D341Med (cell line): ENCODE measurements around the gene C4orf50.
"Not testable (repeated sequence)": the region's sequence is repeated elsewhere in the genome, so short reads cannot be mapped to it uniquely, and the experiment has no call there.

Source experiments
- DNase-seq: peaks from one replicate; pipeline ENCODE4 v3.0.0; 2012; ENCODE audit warnings: low spot score

Gene C4orf50

DNA sequence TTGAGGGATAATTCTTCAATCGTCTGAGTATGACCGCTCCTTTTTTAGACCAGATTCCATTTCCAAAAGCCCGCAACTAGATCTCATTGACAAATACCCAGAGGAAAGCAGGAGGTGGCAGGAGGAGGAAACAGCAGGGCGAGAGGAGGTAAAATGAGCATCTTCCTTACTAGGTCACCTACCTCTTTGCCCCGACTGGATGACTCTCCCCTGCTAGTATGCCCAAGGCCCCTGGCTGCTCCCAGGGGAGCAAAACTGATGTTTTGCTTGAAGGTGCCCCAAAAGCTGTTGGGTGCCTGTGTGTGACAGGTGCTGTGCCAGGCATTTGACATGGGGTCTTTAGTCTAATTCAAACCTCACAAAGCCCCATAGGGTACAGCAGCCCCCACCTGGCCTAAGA, 48.9 kb downstream of the C4orf50 start:
- no peak for DNase-seq

DNA sequence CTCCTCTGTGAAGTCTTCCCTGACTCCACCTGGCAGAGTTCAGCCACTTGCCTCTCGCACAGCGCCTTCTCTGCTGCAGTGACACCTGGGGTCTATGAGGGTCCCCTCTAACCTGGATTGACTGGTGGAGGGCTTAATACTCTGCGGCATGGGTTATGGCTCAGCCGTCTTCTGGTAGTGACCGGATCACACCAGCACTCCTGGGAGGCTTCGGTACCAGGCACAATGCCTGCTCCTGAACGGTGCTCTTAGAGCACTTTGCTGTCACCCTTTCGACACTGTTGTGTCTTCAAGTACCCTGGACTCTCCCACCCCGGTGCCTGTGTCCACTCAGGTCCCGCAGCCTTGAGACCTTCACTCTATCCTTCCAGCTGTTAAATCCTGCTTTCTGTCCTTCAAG, 50.0 kb downstream of the C4orf50 start:
- no peak for DNase-seq

DNA sequence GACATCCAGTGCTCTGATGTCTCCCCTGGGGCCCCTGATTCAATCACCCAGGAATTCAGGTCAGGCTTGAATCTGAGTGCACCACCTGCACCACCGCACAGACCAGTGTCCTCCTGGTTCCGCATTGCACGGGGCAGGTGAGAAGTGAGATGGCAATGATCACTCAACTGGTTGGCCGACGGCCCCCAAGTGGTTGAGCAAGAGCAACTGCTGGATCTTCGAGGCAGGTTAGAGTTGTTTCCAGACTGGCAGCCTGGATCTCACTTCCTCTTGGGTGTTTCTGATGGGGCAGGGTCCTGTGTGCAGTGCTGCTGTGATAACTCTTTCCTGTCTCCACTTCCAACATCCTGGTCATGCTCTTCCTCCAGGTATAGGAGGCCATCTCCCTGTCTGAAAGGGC, 50.4 kb downstream of the C4orf50 start:
- no peak for DNase-seq

DNA sequence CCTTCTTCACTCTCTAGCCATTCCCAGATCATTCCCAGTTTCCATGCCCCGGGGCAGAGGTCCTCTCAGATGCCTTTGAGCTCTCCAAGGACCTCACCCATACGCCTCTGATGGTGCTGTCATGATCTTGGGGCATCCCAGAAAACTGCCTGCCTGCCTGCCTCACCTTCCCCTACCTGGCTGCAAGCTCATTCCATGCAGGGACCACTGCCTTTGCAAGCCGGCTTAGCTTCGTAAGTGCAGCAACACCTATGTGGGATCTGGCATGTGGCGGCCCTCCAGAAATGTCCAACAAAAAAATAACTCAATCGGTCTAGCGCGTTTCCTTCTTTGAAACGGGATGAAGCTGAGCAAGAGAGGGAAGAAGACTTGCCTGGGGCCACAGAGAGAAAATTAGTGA, 53.0 kb downstream of the C4orf50 start:
- no peak for DNase-seq

DNA sequence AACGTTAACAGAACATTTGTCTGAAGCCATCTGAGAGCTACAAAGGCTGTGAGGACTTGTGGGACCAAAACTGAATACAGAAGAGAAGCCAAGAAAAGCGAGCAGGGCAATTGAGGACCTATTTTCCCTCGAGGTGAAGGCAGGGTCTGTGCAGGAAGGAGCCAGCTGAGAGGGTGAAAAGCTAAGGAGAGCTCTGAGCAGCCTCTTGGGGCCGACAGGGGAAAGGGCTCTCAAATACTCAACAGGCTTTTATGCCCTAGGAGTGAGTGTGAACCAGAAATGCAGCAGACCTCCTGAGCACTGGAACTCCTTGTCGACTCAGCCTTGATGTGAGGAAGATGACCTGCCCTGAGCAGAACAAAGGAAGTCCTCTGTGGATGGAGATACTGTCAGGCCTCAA, 54.2 kb downstream of the C4orf50 start:
- no peak for DNase-seq

DNA sequence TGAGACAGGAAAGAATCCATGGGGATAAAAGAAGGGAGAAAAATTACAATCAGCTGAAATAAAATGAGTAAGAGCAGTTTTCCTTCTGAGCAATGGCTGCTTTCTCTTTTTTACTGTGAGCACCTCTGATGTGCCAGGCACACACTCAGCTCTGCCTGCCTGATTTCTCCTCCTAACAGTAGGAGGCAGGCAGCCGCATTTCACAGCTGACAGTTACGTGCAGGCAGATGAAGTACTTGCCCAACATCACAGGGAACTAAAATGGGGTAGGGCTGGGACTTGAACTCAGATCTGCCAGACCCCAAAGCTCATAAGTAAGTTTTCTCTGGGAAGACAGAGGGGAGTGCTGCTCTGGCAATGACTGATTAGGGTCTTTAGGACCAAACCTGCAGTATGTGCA, 54.6 kb downstream of the C4orf50 start:
- DNase-seq = no peak

DNA sequence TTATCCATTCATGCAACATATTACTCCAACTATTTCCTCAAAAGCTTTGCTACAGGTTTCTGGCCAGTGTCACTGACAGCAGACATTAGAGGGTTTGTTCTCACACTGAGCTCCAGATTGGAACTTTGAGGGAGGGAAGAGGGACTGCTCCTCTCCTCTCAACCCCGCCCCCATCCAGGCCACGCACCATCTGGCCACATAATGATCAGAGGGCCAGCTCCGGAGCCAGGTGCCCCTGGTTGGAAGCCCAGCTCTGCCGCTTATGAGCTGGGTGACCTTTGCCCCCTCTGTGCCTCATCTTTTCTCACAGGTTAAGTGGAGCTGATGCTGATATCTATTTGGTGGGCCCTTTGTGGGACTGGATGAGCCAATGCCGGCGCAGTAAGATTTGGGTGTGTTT, 55.8 kb downstream of the C4orf50 start:
- no peak for DNase-seq

DNA sequence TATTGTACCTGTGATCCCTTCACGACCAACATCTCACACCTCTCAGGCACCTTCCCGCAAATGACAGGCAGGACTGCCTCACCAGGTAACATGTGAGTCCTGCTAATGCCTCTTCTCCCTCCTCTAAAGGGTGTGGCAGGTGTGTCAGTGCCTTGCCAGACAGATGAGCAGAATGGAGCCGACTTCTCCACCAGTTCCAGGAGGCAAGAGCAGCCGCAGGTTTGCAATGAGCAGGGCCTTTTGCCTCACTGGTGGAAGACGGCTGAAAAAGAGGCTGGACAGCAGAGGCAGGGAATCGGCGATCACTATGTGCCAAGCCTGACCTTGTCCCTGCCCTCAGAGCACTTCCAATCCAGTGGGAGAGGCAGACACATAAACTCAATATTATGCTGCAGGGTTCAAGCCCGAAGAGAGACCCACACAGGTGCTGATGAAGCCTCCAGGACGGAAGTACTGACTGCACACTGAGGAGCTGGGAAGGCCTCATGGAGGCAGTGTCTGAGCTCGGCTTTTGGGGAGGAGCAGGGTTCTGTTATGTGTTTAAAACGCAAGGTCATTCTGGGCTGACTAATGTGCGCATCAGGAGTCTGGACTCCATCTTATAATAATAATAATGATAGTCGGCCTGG, 57.9 kb downstream of the C4orf50 start:
- DNase-seq = peak; percentile 4

DNA sequence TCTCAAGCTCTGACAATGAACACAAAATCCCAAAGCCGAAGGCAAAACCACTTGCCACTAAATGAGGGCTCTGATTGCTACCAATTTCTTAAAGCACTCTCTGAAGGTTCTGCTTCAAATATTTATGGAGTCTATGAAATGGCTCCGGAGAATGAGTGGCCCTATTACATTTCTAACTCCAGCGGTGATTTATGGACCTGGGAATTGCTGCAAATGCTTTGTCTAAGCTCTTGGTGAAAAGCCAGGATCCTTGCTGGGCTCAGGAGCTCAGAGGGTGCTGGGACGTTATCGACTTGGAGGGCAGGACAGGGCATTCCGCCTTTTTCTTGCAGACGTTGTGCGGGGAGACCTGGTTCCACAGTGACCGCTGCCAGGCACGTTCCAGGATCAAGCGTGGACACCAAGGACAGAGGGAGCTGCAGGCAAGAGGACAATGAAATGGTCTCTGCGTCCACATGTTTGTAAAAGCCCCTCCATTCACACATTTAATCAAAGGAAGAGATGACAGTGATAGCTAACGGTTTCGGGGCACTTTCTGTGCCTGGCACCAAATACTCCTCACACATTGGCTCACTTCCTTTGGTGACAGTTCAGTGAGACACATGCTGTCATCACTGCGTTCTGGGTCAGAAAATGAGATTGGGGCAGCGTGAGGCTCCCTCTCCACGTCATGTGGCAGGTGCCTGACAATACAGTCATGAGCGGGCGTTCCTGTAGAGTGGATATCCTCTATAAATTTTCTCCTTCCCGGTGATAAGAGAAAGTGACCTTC, 58.8 kb downstream of the C4orf50 start:
- DNase-seq = no peak

DNA sequence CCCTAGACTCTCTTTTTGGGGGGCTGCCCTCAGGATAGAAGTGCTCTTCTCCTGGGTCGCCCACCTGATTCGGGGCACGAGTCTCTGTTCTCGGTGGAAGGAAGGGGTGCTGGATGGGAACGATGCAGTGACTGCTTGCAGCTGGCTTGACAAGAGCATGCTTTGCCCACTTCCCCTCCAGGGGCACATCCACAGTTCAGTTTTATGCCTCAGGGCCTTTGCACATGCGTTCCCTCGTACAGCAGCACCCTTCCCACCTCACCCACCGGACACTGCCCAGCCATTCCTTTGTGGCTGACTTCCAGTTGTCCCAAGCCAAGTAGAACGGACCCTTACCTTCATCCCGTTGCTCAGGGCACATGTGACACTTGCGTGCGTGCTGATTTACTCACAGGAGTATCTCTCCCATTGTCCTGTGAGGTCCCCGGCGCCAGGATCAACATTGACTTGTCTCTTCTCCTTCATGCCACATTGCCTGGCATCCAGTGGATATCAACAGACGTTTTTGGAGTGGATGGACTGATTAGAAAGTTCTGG, 60.0 kb downstream of the C4orf50 start:
- no peak for DNase-seq

DNA sequence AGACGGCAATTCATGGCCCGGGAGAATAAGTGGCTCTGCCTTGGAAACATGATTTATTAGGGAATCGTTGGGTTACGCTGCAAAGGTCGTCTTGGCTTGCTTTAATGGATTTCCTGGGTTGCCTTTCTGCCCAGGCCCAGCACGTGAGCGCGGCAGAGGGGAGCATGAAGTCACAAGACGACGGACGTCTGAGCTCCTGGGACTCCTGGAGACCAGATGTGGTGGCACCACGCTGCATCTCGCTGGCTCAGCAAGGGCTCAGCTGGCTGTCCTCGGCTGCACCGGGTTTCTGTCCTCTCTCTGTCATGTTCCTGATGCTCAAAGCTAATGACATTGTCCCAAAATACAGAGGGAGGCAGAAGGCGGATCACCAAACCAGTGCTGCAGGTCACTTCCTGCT, 61.2 kb downstream of the C4orf50 start:
- no peak for DNase-seq

DNA sequence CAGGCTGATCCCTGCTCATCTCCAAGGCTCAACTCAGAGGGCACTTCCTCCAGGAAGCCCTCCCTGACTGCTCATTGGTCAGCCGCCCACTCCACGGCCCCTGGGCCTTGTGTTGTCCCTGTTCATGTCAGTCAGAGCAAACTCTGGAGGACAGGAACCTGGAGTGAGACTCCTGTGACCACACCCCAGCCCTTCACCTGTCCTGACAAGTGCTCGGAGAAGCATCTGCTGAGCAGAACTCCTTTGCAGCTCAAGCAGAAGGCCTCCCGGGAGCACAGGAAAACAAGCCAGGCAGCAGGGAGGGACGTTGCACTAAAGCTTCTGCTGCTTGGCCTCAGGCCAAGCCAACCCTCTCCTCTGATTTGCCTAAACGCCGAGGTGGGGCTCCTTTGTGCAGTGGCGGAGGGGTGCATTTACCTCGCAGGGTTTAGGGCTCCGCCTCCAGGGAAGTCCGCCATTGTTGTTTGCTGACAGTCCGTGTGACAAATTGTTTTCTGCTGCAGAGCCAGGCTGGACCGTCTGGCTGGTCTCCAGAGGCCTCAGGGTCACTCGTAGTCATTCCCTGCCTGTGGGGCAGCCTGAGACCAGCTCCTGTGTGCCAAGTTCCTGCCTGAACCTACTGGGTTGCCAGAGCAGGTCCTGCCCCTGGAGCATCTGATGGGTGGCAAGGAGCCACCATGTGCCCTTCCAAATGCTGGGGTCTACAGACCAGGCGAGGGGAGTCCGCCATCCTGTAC, 61.8 kb downstream of the C4orf50 start:
- no peak for DNase-seq

DNA sequence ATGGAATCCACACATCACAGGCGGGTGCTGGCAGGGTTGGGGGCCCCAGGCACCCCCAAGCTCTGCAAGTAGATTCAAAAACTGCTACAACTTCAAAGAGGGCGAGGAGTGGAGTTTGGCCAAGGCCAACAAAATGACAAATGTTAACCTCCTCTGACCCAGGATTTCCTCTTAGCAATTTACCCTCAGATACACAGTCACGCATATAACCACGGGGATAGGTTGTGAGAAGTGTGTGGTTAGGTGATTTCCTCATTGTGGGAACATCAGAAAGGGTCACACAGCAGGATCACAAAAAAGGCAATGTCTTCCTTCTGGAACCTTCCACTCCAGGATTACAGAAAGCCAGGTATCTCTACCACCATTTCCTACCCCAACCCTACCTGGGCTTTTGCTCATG, 62.4 kb downstream of the C4orf50 start:
- DNase-seq = no peak

DNA sequence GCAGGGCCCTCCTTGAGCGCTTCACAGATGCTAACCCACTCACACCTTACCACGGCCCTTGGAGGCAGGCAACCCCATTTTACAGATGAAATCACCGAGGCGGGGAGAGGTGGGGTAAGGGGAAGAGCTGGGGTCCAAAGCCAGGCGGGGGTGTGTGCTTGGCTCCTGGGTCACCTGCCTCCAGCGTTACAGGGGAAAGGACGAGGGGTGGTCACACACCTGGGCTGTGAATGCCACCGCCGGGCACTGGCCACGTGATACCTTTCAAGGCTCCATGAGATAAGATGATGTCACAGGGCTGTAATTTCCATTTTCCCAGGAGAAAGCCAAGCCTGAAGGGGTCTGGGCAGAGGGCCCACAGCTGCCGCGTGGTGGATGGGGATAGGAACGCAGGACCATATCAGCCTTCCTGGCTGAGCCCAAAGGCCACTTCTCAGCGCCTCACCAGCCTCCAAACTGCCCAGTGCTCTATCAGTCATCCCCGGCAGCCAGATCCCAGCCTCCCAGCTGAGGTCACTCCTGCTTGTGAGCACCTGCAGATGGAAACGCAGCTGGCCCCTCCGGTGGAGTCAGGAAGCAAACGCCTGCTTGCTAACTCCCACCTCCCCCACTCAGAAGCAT, 62.9 kb downstream of the C4orf50 start:
- DNase-seq = no peak

DNA sequence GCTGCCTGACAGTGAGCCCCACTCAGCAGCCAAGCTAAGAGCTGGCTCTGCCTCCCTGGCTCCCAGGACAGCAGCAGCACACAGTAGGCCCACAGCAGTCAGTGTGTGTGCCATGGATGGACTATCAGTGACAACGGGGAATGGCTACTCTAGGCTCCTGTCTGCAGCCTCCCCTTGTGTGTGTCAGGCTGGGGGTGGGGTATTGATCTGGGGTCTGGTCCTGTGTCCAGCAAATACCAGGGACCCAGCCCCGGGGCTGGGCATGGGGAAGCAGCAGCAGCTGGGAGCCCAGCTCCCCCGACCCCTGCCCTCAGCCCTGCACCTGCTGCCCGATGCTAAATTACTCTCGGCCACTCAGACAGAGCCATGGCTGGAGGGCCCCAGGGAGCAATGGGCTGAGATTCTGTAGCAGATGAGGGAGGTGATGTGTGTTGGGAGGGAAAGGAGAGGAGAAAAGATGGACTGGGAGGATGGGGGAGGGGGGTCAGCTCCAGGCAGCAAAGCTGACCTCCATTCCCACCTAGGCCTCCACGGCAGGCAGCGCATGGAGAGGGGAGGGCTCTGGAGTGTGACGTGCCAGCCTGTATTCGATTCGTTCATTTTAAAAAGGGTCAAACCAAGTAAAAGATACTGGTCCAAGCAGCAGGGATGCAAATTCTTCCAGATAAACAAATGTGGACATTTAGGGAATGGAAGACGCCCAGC, 64.0 kb downstream of the C4orf50 start:
- no peak for DNase-seq

DNA sequence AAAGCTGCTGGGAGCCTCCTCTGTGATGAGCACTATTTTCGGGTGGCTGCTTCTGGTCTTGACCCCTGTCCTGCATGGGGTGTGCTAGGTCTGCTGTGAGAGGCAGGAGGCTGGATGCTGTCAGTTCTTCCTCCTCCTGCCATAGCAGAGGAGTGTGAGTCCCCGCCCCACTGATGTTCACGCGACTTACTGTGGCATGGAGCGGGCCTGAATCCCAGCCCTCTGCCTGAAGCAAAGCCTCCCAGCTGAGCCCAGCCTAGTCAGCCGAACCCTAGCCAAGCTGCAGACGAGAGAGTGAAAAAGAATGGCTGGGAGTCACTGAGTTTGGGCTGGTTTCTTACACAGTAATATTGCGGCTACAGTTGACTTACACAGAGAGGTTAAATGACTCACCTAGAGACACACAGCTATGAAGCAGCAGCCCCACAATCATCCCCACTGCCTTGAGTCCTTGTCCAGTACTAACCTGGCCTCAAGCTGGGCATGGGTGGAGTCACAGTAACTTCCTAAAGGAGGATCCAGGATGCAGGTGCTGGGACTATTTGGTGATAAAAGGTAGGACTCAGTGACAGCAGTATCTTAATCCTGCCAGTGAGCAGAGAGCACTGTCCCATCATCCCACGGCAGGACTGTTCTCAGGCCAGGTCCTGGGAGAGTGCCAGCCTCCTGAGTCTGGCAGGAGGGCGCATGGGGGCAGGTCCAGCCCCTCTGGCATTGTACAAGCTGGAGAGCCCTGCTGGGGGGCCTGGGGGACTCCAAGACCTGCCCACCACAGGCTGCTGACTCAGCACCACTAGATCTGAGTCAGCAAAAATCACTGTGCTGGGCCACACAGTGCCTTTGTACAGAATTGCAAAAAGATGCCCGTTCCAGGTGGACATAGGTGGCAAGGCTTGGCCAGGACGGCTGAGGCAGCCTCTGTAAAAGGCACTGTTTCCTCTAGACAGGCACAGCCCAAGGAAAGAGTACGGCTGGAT, 65.0 kb downstream of the C4orf50 start:
- no peak for DNase-seq

DNA sequence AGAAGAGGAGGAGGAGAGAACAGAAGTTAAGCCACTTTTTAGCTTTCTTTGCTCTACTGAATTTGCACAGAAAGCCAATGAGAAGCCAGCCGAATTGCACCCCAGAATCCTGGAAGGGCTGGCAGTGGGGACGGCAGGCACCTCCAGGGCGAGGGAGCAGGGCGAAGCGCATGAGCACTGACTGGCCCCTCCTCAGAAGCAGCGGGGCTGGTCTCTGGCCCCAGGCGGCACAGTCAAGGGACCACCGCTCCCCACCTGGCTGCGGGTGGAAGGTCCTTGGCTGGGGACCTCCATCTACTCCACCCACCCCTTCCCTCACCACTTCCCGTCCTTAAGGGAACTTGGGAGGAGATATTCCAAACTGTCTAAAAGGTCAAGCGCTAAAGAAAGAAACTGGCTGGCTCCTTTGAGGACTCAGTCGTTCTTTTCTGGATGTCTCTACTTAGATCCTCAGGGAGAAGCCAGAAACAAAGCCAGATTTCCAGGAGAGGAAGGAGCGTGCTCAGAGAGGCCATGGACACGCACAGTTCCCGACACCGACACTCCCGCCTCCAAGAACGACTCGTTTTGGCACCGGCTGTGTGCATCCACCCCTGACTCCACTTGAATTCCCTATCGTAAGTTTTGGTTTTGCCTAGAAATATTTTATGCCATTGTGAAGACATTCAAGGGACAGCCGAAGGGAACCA, 65.8 kb downstream of the C4orf50 start:
- DNase-seq = no peak

DNA sequence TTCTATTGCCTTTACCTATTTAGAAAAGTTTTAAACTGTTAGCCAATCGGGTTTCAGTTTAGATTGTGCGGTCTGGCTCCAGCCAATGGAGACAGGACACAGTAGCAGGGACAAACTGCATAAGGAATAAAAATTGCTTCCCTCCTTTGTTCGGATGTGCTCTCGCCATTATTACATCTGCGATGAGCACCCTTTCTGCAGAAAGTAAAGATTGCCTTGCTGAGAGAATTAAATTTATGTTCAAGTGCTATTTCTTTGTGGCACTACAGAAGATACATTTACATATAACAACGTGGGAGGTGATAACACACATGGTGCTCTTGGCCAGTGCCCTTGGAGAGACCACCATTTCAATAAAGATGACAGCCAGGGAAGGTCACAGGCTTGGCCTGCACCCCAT, 71.6 kb downstream of the C4orf50 start:
- DNase-seq = not testable (repeated sequence)

DNA sequence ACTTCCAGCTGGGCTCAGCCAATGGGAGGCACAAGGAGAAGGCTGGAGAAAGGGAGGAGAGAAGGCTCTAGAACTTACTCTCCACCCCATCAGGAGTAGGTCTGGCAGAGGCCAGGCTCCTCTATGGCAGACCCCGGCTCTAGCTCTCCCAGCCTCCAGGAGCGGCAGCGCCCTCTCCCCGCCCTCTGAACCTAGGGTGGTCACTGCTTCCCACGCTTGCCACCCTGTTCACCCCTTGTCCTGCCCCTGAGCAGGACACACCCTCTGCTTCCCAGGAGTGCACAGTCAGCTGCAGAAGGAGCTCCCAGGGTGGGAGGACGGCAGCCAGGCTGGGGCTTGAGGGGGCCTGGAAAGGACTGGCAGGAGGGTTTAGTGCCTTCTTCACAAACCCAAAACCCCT, 72.3 kb downstream of the C4orf50 start:
- DNase-seq = no peak

DNA sequence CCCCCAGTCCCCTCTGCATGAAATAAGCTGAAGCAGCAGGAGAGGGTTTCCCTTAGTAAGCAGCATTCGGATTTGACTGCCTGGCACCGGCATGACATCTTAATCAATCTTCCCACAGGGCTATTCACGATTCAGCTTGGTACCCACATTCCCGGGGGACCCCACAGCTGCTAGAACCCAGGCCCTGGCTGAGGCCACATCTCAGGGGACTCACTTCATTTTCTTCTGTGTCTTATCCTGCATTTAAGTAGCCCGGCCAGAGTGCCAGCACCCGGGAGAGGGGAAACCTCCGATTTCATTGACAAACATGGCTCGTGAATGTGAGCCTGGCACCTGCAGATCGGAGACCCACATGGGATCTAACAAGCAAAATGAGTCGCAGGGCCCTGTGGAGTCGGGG, 73.1 kb downstream of the C4orf50 start:
- DNase-seq = no peak
